Chondrocyte (in vitro differentiated cells): ENCODE measurements around the gene LRBA. TPM values are rescaled to one million over a fixed set of nuclear protein-coding genes. Genes with fewer than 3 reads are reported as not detected.
"Not testable (repeated sequence)": the region's sequence is repeated elsewhere in the genome, so short reads cannot be mapped to it uniquely, and the experiment has no call there.

ENCODE experiments used
- DNase-seq: peaks from one replicate; pipeline ENCODE4 v3.0.0; 2021; ENCODE audit warnings: mixed read lengths, low spot score
- H3K27ac Mint-ChIP-seq: one replicate; pipeline ENCODE4 v1.8.0; 2021; ENCODE audit warnings: mild to moderate bottlenecking, moderate library complexity, mixed read lengths; ENCODE audit not compliant: unreplicated experiment
- H3K27me3 Mint-ChIP-seq: 2 replicates; pipeline ENCODE4 v1.8.0; 2021; ENCODE audit warnings: low read depth, mixed read lengths
- H3K36me3 Mint-ChIP-seq: 2 replicates; pipeline ENCODE4 v1.8.0; 2021; ENCODE audit warnings: low read depth, mixed read lengths
- H3K4me1 Mint-ChIP-seq: 2 replicates; pipeline ENCODE4 v1.8.0; 2021; ENCODE audit warnings: low read depth, mild to moderate bottlenecking, mixed read lengths
- H3K4me3 Mint-ChIP-seq: one replicate; pipeline ENCODE4 v1.8.0; 2021; ENCODE audit warnings: mild to moderate bottlenecking, moderate library complexity, mixed read lengths; ENCODE audit not compliant: unreplicated experiment
- H3K9me3 Mint-ChIP-seq: 2 replicates; pipeline ENCODE4 v1.8.0; 2021; ENCODE audit warnings: low read depth, mixed read lengths
- total RNA-seq: library from RNA; stranded (reverse); gene quantifications from 3 replicates; pipeline ENCODE4 v1.2.1, GENCODE V29; 2021
- TF ChIP-seq, protein P1 (sequence below): fragments of 200-600 bp; sonication (generic); IDR thresholded peaks from 2 replicates; pipeline ENCODE4 v1.5.0; 2021; ENCODE audit warnings: antibody characterized with exemption, mild to moderate bottlenecking, moderate library complexity

The LRBA gene
- total RNA-seq, 1 donor from 2014 or later: 19.7 TPM

DNA sequence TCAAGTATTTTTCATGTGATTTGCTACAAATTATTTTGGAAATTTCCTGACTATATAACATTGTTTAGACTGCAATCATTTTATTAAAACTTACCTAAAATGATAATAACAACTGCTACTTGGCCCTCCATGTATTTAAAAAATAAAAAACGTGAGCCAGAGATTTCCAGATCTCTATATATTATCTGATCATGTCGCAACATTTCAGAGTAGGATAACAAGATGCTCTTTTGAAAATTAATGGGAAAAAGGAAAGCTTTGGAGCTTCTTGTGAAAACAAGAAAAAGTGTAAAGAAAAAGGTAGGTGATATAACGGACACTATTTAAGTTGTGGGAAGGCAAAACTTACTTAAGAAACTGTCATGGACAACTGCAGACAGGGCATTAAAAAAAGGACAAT is 448.0 kb downstream of the LRBA start:
- no peak for DNase-seq
- H3K4me3 Mint-ChIP-seq: no peak overlapping the region
- TF ChIP-seq, protein P1, sequence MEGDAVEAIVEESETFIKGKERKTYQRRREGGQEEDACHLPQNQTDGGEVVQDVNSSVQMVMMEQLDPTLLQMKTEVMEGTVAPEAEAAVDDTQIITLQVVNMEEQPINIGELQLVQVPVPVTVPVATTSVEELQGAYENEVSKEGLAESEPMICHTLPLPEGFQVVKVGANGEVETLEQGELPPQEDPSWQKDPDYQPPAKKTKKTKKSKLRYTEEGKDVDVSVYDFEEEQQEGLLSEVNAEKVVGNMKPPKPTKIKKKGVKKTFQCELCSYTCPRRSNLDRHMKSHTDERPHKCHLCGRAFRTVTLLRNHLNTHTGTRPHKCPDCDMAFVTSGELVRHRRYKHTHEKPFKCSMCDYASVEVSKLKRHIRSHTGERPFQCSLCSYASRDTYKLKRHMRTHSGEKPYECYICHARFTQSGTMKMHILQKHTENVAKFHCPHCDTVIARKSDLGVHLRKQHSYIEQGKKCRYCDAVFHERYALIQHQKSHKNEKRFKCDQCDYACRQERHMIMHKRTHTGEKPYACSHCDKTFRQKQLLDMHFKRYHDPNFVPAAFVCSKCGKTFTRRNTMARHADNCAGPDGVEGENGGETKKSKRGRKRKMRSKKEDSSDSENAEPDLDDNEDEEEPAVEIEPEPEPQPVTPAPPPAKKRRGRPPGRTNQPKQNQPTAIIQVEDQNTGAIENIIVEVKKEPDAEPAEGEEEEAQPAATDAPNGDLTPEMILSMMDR: no peak
- no peaks in the 10 kb centered on the region for H3K27me3 Mint-ChIP-seq
- peaks cover 5% of the 10 kb centered on the region for H3K4me1 Mint-ChIP-seq
- H3K36me3 Mint-ChIP-seq: peaks cover 5% of the 10 kb centered on the region
- no peak overlapping the region for H3K27ac Mint-ChIP-seq
- peaks cover 14% of the 10 kb centered on the region for H3K9me3 Mint-ChIP-seq

DNA sequence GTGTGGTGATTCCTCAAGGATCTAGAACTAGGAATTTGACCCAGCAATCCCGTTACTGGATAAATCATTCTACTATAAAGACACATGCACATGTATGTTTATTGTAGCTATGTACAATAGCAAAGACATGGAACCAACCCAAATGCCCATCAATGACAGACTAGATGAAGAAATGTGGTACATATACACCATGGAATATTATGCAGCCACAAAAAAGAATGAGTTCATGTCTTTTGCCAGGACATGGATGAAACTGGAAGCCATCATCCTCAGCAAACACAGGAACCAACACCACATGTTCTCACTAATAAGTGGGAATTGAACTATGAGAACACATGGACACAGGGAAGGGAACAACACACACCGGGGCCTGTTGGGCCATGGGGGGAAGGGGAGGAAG is 450.1 kb downstream of the LRBA start:
- H3K4me3 Mint-ChIP-seq, H3K27ac Mint-ChIP-seq, H3K36me3 Mint-ChIP-seq, DNase-seq, H3K4me1 Mint-ChIP-seq, H3K27me3 Mint-ChIP-seq: not testable (repeated sequence)
- H3K9me3 Mint-ChIP-seq: peaks cover 14% of the 10 kb centered on the region

DNA sequence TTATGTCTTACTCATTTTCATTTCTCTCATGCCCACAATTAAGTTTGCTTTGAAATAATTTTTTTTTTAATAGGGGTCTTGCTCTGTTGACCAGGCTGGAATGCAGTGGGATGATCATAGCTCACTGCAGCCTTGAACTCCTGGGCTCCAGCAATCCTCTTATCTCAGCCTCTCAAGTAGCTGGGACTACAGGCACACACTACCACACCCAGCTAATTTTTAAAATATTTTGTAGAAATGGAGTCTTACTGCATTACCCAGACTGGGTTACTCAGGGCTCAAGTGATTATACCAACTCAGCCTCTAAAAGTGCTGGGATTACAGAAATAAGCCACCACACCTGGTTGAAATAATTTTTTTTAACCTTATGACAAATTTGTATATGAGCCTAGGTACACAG is 452.3 kb downstream of the LRBA start:
- Mint-ChIP-seq H3K27me3 (no peaks in the 10 kb centered on the region), H3K4me3 (no peak overlapping the region), H3K27ac (no peak overlapping the region), H3K4me1 (no peaks in the 10 kb centered on the region), H3K36me3 (peaks cover 5% of the 10 kb centered on the region), H3K9me3 (peaks cover 14% of the 10 kb centered on the region)
- TF ChIP-seq, protein P1: no peak
- no peak for DNase-seq

DNA sequence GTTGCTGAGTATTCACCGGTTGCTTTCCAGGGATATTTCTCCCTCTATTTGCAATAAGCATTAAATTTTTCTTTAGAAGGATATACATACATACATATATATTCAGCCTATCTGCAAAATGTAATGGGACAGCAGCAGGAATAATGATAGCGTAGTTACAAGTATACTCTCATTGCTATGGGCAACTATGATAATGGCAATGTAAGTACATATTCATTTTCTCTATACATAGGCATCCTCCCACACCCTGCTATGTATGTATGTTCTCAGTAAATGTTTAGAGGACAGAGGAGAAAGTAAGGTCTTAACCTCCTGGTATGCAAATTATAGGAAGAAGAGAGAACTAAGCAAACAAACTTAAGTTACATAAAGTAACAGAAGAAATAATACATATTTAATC is 452.8 kb downstream of the LRBA start:
- H3K27ac Mint-ChIP-seq: no peak overlapping the region
- DNase-seq: no peak
- peaks cover 14% of the 10 kb centered on the region for H3K9me3 Mint-ChIP-seq
- no peaks in the 10 kb centered on the region for H3K27me3 Mint-ChIP-seq
- no peak overlapping the region for H3K4me3 Mint-ChIP-seq
- TF ChIP-seq, protein P1: no peak
- H3K36me3 Mint-ChIP-seq: peaks cover 5% of the 10 kb centered on the region
- no peaks in the 10 kb centered on the region for H3K4me1 Mint-ChIP-seq

DNA sequence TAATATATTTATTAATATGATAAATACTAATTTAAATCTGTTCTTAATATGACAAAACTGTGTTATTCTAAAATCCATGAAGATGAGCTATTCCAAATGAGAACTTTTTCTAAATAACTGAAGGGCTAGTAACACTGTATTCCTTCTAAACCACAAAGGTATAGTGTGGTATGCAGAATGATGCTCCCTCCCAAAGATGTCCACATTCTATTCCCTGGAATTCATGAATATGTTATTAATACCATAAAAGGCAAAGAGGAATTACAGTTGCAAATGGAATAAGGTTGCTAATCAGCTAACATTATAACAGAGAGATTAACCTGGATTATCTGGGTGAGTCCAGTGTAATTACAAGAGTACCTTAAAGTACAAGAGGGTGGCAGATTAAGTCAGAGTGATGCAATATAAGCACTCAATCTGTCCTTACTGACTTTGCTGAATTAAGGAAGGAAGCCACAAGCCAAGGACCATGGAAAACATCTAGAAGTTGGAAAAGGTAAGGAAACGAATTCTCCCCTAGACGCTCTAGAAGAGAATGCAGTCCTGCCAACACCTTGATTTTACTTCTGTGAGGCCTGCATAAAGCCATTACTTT is 453.8 kb downstream of the LRBA start:
- Mint-ChIP-seq H3K9me3 (peaks cover 14% of the 10 kb centered on the region), H3K36me3 (peaks cover 5% of the 10 kb centered on the region)

DNA sequence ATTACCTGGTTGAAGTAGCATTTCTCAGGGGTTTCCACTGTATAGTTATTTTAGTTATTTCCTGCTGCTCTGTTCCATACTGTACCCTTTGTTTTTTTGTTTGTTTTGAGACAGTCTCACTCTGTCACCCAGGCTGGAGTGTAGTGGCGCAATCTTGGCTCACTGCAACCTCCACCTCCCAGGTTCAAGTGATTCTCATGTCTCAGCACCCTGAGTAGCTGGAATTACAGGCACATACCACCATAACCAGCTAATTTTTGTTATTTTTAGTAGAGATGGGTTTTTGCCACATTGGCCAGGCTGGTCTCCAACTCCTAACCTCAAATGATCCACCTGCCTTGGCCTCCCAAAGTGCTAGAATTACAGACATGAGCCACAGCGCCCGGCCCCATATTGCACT is 457.3 kb downstream of the LRBA start:
- H3K36me3 Mint-ChIP-seq: not testable (repeated sequence)

More for the DNA sequence above, 453.8 kb downstream of the LRBA start:
- Mint-ChIP-seq H3K4me3 (no peak overlapping the region), H3K4me1 (no peaks in the 10 kb centered on the region), H3K27ac (no peak overlapping the region), H3K27me3 (no peaks in the 10 kb centered on the region)
- DNase-seq: no peak
- TF ChIP-seq, protein P1: no peak

More for the DNA sequence above, 457.3 kb downstream of the LRBA start:
- DNase-seq, H3K27me3 Mint-ChIP-seq, H3K4me3 Mint-ChIP-seq, H3K27ac Mint-ChIP-seq, H3K4me1 Mint-ChIP-seq, H3K9me3 Mint-ChIP-seq: not testable (repeated sequence)
